ENCODE data around the gene PLPP3.

The PLPP3 gene

DNA sequence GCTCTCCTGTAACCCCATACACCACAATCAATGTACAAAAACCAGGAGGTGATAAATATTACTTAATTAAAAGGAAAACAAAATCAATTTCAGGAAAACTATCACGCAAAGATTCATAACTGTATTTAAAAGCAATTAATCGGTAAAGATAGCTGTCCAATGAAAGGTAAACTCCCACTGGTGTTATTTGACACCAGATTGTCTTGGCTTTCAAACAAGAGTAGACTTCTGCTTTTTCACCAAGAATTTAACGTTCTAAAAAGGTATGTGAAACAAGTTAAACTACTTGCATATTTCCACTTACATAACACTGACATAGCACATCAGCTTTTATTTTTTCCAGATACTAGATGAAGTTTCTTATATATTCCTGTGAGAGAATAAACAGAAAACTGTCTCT, 3.5 kb downstream of the PLPP3 start:
- no peak for DNase-seq

- DNase-seq = no peak
Observed at GRCh38 chr1:56574794-56575193, 4.6 kb downstream of the PLPP3 start.

- DNase-seq = no peak
Observed at GRCh38 chr1:56573311-56573710, 6.1 kb downstream of the PLPP3 start.

DNA sequence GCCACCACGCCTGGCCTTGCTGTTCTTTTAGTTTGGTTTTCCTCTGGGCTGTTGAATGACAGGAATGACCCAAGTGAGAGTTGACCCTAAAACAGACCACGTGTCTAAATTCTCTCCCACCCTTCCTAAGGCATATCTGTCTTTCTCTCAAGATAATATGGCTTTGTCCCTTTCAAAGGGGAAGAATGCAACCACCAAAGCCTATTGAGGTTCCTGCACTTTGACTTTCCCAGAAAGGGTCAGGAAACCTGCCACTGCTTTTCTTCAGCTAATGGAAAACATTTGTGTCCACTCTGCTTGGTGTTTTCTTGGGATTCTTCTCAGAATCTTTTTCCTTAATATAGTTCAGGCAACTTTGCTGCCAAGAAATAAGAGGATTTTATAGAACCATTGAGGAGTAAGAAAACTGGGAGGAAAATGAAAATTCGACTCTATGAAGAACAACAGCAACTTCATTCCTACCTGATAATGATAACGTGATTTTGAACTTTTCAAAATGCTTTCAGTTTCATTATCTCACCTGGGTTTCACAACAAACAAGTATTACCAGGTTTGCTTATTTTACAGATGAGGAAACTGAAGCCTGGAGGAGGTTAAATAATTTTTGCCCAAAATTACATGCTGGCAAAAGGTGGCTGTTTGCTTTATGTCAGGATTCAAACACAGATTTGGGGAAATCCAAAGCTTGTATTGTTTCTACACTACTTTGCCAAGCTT, 6.9 kb downstream of the PLPP3 start:
- no peak for DNase-seq

GRCh38 chr1:56571448-56571847, 7.9 kb downstream of the PLPP3 start:
- no peak for DNase-seq

DNA sequence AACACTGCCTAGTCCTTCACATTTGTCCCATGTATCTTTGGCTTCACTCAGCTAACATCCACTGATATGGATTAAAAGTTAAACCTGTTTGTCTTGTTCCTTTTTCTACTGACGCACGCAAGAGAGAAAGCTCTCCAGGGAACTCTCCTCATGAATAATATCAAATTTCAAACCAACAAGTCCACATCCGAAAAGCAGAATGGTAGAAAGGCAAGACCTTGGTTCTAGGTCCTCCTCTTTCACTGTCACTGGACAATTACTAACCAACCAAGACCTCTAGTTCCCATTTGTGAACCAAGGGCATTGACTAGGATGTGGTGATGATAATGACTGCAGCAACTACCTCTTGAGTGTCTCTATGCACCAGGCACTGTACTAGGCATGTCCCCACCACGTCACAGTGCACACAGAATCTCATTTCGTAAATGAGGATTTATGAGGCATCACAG, 8.4 kb downstream of the PLPP3 start:
- DNase-seq = no peak

GRCh38 chr1:56569661-56570060, 9.7 kb downstream of the PLPP3 start:
- no peak for DNase-seq

- no peak for DNase-seq
Observed at GRCh38 chr1:56566994-56567393, 12.4 kb downstream of the PLPP3 start.

DNA sequence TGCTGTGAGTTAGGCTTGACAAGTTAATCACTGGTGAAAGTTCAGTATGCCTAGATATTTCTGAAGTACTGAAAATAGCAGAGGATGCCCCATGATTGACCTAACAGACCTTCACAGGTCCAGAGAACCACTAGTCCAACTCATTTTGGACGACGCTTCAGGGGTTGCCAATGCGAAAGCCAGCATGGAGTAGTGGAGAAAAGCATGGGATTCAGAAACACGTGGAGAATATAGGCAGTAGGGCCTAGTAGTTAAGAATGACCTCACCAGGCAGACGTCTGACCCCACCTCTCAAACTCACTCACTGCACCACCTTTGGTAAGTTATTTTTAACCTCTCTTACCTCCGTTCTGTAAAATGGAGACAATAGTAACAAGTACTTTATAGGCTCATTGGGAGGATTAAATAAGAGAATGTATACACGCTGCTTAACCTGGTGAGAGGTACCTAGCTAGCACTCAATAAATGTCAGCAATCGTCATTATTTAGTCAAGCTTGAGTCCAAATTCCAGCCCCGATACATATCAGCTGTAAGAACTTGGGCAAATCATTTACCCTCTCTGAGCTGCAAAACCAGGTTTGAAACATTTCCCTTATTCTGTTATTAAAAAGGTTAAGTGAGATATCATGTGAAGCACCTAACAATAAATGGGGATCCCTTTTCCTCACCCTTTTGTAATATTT, 13.2 kb downstream of the PLPP3 start:
- DNase-seq = no peak

DNA sequence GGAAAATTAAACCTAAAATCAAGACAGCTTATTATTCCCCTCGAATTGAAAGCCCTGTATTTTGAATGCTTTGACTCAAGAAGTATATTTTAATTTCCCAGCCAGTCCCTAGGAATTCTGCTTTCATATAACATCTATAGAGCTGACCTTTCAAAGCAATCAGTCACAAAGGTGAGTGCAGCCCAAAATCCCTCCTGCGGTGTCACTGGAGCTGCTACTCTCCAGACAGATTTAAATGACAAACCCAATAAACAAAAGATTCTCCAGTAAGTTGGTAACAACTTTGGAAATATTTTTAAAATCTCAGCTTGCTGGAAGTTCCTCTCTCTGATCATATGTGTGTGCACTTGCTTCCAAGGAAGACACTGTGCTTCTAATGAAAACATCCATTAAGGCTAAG, 14.7 kb downstream of the PLPP3 start:
- no peak for DNase-seq

DNA sequence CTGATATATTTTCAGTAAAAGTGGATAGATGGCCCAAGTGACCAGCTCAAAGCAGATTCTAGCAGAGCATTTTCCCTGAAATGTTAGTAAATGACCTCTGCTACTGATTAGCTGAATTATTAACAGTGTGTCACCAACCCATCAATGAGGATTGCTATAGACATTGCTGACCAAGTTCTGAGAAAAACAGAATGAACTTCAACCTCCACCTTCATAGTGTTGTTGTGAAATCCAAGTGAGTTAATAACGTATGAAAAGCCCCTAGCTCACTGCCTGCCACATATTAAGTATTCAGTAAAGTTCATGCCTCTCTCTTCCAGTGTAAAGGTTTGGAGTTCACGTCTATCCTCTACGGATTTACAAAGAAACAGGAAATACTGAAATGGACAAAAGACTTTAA, 15.8 kb downstream of the PLPP3 start:
- no peak for DNase-seq

DNA sequence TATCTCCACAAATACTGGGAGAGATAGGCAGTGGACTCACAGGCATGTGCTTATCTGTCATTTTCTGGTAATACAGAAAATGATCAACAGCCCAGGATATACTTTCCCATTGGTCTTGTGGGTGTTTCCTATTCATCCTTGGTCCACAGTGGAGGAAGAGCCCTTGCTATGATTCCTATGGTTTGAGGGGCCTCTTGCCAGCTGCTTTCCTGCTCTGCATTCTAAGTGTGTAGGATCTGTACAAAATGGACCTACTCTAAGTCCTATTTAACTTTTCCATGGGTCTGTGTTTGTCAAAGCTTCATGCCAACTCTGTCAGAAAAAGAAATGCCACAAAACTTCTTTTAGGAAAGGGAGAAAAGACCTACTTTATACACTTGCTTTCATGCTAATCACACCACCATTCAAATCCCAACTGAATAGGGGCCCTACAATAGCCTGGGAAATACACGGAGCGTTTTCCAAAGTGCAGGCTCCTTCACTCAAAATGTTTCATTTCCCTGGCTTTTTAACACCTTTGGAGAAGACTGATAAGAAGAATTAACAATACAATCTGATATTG, 16.4 kb downstream of the PLPP3 start:
- DNase-seq = no peak

DNA sequence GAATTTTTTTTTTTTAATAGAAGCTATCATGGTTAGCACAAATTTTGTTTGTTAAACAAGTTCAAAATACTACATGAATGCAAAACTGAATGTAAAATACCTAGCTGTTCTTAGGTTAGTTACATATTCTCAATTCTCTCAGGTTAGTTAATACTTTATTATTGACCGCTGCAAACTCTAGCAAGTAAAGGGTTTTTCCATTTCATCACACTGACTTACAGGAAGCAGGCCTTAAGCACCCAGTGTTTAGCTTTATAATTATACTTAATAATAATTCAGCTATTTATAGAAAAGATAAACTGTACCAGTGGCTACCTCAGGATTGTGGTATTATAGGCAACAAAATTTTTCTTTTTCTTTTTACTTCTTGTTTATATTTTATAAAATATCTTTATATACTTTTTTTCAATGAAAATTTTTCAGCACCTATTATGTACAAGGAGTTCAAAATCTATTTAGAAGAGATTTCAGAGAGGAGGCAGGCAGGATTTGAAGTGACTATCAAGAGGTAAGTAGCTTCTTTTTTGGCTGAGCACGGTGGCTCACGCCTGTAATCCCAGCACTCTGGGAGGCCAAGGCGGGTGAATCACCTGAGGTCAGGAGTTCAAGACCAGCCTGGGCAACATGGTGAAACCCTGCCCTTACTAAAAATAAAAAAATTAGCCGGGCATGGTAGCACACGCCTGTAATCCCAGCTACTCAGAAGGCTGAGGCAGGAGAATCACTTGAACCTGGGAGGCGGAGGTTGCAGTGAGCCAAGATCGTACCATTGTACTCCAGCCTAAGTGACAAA, 17.9 kb downstream of the PLPP3 start:
- DNase-seq = no peak

- no peak for DNase-seq
Observed at GRCh38 chr1:56557746-56558145, 21.6 kb downstream of the PLPP3 start.

GRCh38 chr1:56555448-56555847, 23.9 kb downstream of the PLPP3 start:
- DNase-seq = no peak

DNA sequence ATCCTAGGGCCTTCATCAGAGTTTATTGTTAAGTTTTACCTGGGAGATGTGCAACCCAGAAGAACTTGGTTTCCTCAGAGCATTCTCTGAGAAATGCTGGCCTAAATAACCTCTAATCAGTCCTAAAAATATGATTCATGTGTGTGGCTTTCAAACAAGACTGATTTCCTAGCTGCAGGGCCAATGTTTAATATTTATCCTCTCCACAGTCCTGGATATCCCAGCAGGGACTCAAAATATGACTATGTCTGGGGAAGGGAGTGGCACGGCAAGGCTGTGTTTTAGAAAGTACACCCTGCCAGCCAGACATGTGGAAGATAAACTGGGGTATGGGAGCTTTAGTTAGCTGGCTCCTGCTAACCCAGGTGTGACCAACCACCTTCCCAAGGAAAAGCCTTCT, 26.3 kb downstream of the PLPP3 start:
- DNase-seq = no peak

DNA sequence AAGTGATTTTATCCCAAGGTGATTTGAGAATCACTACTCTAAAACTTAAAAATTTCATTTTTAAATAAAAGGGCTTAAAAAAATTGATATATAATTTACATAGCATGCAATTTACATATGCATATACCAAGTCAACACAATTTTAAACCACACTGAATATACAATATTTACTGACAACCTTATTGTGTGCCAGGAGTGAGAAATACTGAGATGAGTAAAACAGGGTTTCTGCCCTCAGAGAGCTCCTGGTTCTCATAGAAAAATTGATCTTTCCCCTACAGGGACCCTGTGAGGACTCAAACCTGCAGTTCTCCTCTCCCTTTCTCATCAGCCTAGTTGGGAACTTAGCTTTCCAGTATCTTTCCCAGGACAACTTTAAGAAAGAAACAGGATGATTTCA, 27.0 kb downstream of the PLPP3 start:
- no peak for DNase-seq

GRCh38 chr1:56551691-56552090, 27.7 kb downstream of the PLPP3 start:
- no peak for DNase-seq

DNA sequence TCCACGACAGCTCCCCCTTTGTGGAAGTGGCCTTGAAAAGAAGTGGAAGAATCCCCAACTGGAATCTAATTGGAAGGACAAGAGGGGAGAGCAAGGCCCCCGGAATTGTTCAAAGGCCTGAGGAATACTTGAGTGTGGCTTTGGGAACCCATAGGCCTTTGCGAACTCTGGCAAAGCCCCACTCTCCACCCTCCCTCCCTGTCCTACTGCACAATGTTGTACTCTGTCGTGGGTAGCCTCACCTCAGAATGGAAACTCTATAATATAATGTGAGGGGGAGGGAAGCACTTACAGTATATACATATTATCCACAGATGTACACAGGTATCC, 28.5 kb downstream of the PLPP3 start:
- DNase-seq = no peak

- no peak for DNase-seq
Observed at GRCh38 chr1:56550138-56550858, 29.1 kb downstream of the PLPP3 start.

DNA sequence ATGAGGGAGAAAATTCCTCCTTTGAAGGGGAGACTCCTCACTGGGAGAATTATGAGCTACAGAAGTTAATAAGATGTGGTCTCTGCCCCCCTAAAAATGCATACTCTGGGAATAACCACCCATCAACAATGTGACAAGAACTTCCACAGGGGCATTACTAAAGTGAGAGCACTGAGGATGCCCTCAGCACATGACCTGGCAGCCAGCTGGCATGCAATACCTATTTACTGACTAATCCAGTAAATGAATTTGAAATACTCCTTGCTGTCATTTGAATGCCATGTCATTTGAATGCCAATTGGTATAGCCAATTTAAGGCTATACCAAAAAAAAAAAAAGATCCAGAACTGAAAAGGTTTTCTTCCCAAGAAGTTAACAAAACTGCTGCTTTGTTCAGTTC, 30.8 kb downstream of the PLPP3 start:
- no peak for DNase-seq

GRCh38 chr1:56547977-56548376, 31.4 kb downstream of the PLPP3 start:
- DNase-seq = no peak

GRCh38 chr1:56547473-56547872, 31.9 kb downstream of the PLPP3 start:
- DNase-seq = no peak
